Activated gamma-delta T cell (primary cell): ENCODE data around the gene ECPAS.
"Not testable (repeated sequence)": the region's sequence is repeated elsewhere in the genome, so short reads cannot be mapped to it uniquely, and the experiment has no call there.

Experiments used
- DNase-seq: peaks from one replicate; lab custom pipeline; 2025; lab: John Stamatoyannopoulos, UW
- total RNA-seq, 2 donors: gene quantifications; one replicate each; lab custom pipeline; 2026; lab: John Stamatoyannopoulos, UW

ECPAS gene, protein sequence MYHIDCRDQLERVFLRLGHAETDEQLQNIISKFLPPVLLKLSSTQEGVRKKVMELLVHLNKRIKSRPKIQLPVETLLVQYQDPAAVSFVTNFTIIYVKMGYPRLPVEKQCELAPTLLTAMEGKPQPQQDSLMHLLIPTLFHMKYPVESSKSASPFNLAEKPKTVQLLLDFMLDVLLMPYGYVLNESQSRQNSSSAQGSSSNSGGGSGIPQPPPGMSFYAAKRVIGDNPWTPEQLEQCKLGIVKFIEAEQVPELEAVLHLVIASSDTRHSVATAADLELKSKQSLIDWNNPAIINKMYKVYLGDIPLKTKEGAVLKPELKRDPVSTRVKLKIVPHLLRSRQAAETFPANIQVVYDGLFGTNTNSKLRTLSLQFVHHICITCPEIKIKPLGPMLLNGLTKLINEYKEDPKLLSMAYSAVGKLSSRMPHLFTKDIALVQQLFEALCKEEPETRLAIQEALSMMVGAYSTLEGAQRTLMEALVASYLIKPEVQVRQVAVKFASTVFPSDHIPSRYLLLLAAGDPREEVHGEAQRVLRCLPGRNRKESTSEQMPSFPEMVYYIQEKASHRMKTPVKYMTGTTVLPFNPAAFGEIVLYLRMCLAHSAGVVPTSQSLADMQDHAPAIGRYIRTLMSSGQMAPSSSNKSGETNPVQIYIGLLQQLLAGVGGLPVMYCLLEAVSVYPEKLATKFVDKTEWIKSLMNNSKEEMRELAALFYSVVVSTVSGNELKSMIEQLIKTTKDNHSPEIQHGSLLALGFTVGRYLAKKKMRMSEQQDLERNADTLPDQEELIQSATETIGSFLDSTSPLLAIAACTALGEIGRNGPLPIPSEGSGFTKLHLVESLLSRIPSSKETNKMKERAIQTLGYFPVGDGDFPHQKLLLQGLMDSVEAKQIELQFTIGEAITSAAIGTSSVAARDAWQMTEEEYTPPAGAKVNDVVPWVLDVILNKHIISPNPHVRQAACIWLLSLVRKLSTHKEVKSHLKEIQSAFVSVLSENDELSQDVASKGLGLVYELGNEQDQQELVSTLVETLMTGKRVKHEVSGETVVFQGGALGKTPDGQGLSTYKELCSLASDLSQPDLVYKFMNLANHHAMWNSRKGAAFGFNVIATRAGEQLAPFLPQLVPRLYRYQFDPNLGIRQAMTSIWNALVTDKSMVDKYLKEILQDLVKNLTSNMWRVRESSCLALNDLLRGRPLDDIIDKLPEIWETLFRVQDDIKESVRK (N-terminal part only)
- total RNA-seq, result 282 to 303 reads per million in 2 donors

DNA sequence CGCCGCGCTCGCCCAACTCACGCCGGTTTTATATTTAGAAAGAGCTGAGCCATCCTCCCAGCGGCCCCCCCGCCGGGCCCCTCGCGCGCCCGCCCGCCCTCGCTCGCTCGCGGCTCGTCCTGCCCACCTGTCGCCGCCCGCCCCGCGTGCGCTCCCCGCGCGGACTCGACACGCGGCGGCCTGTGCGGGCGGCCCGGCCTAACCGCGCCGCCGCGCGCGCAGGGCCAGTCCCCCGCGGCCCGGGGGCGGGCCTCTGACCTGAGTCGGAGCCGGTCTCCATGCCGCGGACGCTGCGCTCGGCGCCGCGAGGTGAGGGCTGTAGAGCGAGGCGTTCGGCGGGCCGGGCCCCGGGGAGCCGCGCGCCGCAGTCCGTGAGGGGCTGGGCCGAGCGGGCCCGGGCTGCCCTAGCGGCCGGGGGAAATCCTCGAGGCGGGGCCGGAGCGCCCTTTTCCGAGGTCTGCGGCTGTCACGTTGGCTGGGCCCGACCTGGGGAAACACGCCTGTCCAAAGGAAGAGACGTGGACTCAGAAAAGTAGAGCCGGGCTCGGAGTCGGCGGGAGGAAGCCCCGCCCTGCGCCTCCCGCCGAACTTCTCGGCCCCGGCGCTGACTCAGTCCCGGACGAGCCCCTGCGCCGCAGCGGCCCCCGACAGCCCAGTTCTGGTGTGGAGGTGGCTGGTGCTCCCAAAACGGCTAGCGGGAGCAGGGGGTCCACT is at the start of gene ECPAS:
ECPAS (minus strand) TSS at position 526 of the 714 bp plus-strand sequence. CDS start 11,465 bp downstream, outside the sequence.
- DNase-seq, result peak; percentile 60

DNA sequence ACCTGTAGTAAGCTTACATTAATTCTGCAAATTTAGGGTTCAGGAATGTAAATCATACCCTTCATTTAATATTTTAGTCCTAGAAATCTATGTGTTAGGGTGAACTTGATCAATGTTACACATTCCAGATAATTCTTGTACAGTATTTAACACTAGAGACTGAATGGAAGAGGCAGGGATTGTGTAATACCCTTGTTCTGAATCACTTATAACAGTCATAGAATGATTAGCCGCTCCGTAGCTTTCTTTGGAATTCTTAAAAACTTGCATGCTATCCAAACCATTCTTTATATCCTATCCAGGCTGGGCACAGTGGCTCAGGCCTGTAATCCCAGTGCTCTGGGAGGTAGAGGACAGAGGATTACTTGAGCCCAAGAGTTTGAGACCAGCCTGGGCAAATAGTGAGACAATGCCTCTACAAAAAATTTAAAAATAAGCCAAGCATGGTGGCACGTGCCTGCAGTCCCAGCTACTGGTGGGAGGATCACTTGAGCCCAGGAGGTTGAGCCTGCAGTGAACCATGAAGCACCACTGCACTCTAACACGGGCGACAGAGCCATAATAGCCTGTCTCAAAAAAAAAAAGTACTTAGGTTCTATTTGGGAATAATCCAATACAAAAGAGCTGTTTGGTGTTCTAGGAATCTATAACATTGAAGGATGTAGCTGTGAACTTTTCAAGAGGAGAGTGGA is 49.1 kb upstream of the ECPAS start:
- DNase-seq, result no peak

DNA sequence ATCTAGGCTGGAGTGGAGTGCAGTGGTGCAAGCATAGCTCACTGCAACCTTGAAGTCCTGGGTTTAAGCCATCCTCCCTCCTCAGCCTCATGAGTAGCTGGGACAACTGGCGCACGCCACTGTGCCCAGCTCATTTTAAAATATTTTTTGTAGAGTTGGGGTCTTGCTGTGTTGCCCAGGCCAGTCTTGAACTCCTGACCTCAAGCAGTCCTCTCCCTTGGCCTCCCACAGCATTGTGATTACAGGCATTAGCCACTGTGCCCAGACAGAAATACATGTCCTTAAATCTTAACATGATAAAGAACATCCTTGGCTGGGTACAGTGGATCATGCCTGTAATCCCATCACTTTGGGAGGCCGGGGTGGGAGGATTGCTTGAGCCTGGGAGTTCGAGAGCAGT is 47.5 kb upstream of the ECPAS start:
- no peak for DNase-seq

DNA sequence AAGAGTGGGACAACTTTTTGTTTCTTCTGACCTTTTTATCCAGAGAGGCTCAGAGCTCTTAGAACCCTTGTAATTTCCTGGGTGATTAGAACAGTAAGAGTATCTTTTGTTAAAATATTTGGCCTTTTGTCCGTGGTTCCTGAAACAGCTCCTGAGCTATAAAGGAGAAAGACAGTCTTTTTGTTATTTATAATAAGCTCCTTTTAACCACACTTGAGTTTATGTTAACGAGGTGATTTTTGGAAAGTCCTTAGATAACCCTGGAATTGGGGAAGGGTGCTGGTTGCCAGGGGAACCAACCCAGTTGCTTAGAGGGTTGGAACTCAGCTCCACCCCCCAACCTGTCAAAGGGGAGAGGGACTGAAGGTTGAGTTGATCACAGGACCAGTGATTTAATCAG is 45.6 kb upstream of the ECPAS start:
- no peak for DNase-seq

DNA sequence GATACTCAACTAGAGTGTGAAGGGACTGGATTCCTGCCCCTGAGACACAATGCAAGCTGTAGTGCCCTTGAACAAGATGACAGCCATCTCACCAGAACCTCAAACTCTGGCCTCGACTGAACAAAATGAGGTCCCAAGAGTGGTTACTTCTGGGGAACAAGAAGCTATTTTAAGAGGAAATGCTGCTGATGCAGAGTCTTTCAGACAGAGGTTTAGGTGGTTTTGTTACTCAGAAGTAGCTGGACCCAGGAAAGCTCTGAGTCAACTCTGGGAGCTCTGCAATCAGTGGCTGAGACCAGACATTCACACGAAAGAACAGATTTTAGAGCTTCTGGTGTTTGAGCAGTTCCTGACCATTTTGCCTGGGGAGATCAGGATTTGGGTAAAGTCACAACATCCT is 43.2 kb upstream of the ECPAS start:
- no peak for DNase-seq

DNA sequence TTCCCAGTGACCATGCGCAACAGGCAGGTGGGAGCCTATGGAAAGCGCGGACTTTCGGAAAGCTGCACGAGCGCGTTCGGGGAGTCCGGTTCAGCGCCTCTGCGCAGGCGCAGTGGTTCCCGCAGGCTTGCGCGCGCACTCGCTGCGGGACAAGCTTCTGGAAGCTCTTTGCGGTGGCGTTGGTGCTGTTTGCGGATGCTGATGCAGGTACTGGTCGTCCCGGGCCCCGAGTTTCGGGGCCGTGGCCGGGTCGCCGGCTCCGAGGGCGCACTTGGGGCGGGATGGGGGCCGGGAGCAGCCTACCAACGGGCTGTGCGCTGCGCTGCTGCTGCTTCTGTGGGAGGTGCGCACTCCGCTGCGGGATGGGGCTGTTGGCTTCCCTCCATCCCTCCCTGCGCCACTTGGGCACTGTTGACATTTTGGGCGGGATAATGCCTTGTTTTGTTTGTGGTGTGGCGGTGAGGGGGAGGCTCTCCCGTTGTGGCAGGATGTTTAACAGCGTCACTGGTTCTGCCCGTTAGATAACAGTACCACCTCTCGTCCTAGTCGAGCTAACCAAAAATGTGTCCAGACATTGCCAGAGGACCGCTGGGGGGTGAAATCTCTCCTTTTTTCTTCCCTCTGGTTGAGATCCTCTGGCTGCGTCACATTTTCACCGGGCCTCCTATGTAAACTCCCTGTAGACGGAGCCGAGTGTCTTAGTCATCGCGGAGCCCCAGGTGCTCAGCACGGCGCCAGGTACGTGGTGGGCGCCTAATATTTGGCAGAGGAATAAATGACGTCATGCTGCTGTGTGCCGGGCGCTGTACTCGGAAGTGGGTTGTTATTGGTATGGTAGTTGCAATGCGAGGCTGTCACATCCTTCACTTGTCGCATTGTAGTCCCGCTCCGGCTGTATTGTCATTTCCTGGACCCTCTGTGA is 41.1 kb upstream of the ECPAS start, which contains the start of gene ZNF483:
ZNF483 (plus strand) TSS at position 124 of the 922 bp plus-strand sequence. CDS start 2,217 bp downstream, outside the sequence.
- DNase-seq, result peak; percentile 43

DNA sequence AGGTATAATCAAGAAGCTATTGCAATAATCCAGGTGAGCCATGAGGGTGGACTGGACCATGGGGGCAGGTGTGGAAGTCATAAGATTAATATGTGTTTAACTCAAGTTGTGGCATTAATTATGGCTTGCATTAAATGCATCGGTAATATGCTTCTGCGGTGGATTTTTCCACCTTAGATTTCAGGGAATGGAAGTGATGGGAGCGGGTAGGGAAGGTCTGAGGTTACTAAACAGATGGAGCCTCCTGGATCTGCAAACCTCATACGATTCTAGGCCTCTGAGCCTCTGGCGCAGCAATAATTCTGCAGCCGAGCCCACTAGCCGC is 40.5 kb upstream of the ECPAS start:
- DNase-seq, result no peak

DNA sequence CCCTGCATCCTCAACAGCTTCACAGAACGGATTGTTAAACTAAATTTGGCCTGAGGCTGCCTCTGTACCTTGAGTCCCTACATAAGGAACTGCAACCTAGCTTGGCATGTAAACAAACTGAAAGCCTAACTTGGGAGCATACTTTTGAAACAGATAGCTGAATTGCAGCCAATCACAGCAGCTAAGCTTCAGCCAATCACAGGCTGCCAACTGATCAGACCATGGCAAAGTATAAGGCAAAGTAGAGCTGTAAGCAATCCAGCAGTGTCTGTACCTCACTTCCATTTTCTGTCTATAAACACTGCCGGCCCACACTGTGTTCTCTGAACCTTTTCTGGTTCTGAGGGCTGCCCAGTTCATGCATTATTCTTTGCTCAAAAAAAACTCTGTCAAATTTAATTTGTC is 31.9 kb upstream of the ECPAS start:
- no peak for DNase-seq

DNA sequence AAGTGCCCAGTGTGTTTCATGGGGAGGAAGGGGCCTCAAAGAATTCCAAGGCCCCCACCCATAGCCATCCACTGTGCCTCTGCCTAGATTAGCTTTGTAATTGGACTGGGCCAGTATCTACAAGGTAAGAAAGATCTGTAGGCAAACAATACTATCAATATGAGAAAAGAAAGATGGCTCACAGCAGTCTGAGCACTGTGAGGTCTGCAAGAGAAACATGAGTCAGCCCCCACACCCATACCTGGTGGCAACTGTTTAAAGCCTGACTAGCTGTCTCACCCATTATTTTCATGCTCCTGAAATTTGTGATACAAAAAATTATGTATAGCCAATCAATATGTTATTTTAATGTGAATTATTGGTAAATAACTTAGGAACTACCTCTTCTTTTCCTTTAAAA is 30.8 kb upstream of the ECPAS start:
- DNase-seq, result no peak

DNA sequence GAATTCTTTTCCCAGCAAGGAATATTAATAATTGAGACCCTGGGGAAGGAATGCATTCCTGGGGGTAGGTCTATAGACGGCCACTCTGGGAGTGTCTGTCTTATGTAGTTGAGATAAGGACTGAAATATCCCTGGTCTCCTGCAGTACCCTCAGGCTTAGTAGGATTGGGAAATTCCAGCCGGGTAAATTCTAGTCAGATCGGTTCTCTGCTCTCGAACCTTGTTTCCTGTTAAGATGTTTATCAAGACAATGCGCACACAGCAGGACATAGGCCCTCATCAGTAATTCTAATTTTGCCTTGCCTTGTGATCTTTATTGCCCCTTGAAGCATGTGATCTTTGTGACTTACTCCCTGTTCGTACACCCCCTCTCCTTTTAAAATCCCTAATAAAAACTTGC is 27.4 kb upstream of the ECPAS start:
- not testable (repeated sequence) for DNase-seq

DNA sequence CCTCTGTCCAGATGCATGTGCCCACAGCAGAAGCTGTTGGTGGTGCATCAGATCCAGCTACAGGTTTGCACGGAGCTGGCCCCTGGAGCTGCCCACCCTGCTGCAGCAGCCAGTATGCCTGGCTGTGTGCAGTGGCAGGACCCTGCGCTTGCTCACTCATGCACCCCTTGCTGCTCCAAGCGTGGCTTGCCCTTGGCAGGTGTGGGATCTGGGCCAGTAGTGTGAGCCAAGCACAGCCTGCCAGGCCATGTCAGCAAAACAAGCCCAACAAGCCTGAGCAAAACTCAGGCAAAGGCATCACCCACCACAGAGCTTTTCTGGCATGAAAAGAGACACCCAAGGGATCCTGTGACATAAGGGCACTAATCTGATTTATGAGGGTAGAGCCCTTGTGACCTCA is 18.3 kb upstream of the ECPAS start:
- no peak for DNase-seq

DNA sequence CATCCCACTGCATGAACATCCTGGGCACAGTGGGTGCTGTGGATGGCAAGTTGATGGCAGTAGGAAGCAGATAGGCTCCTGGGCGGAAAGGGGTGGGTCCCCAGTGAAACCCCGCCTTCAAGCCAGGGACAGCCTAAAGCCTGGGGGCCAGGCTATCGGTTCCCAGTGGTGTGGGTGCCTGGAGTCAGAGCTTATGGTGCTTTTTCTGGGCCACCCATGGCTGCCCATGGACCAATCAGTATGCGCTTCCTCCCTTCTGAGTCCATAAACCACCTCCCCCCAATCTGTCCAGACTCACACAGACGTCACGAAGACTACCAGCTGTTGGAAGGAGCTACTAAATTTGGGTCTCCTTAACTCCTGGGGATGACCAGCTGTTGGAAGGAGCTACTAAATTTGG is 17.5 kb upstream of the ECPAS start:
- no peak for DNase-seq

DNA sequence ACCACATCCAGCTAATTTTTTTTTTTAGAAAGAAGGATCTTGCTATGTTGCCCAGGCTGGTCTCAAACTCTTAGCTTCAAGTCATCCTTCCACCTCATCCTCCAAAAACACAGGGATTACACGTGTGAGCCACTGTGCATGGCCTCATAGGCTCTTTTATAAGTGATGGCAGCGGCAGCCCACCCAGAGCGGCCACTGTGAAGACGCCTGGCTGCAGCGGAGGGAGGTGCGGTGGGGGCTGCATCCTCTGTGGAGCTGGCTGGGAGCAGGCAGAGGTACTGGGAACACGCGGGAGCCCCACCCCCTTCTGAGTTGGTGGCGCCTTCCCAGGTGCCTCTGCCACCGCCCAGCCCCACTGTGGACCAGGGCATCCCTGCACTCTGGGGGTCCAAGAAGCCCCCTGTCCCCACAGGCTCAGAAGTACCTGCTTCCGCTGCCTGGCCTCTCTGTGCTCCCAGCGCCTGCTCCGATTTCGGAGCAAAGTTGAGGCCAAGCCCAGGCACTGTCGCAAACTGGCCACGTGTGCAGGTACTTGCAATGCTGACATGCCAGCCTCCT is 16.9 kb upstream of the ECPAS start:
- DNase-seq, result no peak

DNA sequence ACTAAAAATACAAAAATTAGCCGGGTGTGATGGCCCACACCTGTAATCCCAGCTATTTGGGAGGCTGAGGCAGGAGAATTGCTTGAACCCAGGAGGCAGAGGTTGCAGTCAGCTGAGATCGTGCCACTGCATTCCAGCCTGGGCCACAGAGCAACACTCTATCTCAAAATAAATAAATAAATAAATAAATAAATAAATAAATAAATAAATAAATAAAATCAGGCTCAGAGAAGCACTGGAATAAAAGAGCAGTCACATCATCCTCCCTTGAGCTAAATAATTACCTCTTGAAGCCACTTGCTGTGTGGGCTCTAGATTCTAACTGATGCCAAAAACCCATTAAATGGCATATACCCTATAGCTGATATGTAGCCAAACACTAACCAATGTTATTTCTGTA is 13.0 kb upstream of the ECPAS start:
- not testable (repeated sequence) for DNase-seq

DNA sequence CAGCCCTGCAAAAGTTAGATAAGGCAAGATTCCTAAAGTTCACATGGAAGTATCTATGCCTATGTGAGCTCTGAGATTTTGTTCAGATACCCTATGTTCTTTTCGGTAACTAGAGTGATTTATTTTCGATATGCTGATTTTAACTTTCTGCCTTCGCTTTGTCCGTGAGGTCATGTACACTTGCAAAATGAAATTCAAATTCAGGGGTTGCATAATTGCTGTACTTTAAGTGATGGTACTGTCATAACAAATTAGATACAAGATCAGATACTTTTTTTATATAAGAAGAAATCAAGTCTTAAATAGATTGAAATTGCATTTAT is 350 bp upstream of the ECPAS start:
- DNase-seq, result no peak

DNA sequence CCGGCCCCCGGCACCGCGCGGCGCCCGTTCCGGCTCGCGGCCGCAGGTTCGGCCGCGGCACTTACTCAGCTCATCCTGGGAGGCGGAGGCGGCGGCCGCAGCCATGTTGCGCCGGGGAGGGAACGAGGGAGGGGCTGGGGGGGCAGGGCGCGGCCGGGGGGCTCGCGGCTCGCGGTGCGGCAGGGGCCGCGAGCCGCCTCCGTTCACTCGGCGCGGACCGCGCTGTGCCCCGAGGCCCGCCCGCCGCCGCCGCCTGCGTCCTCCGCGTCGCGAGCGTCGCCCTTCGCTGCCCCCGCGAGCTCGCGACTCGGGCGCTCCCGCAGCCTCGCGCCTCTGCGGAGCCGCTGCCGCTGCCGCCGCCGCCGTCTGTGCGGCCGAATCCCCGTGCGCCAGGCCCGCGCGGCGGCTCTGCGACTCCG is 735 bp downstream of the ECPAS start:
- peak; percentile 48 for DNase-seq

DNA sequence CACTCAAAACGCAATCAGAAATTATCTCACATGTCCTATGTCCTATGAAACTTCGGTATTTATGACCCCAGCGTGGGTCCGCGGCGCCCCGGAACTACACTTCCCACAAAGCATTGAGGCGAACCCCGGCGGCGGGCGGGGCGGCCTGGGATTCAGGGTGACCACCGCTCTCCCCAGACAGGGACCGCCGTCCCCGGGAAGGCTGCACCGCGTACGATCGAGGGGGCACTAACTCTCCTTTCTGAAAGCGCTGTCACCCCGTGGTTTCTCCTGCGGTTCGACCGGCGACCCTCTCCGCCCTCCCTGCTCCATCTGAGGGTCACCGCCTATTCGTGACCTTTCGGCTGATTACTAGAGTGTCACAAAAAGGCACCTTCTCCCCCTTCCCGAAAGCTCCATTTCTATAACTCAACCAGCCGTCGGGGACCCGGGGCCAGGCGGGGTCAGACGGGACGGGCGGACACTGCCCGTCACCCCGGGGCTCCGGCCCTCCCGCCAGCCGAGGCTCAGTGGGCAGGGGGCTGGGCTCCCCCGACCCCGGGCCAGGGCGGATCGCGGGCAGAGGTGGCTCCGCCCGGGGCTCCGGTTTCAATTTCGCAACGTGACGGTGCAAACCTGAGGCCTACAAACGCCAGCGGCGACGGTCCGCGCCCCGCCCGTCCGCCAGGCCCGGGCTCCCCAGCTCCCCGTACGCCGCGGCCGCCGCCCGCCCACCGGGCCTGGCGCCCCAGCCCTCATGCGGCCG is 1.3 kb downstream of the ECPAS start:
- peak; percentile 46 for DNase-seq

DNA sequence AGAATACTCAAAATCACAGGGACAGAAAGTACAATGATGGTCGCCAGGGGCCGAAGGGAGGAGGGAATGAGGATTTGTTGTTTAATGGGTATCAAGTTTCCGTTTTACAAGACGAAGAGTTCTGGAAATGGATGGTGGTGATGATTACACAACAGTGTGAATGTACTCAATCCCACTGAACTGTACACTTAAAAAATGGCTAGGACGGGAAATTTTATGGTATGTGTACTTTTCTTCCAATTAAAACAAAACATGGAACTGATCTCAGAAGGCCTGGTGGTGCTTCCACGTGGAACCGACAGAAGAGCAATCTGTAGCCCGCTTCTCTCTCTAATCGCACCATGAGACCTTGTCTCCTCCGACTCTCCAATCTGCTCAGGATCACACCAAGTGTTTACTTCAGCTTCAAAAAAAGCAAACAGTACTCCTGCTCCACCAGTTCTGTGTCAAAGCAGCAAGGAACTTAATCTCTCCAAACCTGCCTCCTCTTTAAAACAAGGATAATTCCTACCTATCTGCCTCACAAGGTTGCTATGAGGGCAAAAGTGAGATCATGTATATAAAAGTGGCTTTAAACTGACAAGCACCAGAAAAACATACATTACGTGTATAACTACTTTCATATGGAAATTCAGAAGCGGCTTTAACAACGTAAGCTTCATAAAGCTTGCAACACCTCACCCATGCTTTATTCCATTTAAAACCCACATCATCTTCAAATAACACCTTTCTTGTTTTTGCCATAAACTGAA is 2.1 kb downstream of the ECPAS start:
- DNase-seq, result no peak
